Measurements from ENCODE around the gene KLF11.

- TF ChIP-seq CTCF (IDR thresholded peaks at IDR 0.05), result no peak
- TF ChIP-seq POLR2AphosphoS5 (IDR thresholded peaks at IDR 0.05), result no peak
- TF ChIP-seq POLR2A (IDR thresholded peaks at IDR 0.05), result no peak
- TF ChIP-seq EP300 (IDR thresholded peaks at IDR 0.05), result no peak
These were observed 3.6 kb downstream of the KLF11 start for GRCh38 chr2:10046931-10047330.

Measured in suprapubic skin (tissue), 4 donors.